Renal pelvis (tissue), 4 donors: ENCODE measurements around the gene MUC16. TPM values are rescaled to one million over a fixed set of nuclear protein-coding genes. Genes with fewer than 3 reads are reported as not detected.

Experiments used
- DNase-seq: peaks from one replicate; pipeline ENCODE4 v3.0.0-alpha.2; 2013
- polyA plus RNA-seq, 3 donors: library from polyadenylated mRNA; unstranded; fragments of 120-200 nt; gene quantifications; one replicate each; pipeline ENCODE4 v1.2.1, GENCODE V29; 2013; ENCODE audit not compliant: insufficient read length in 3 of 3

MUC16 gene
- polyA plus RNA-seq, 3 donors, result 0.01 to 0.06 (median 0.04) TPM

GRCh38 chr19:9010693-9011092, 484 bp upstream of the MUC16 start:
- no peak for DNase-seq

- DNase-seq, result no peak
Observed at GRCh38 chr19:9009431-9009830, 778 bp downstream of the MUC16 start.

GRCh38 chr19:9008667-9009066, 1.5 kb downstream of the MUC16 start:
- no peak for DNase-seq

- DNase-seq, result no peak
Observed at GRCh38 chr19:9000933-9001332, 9.3 kb downstream of the MUC16 start.

- no peak for DNase-seq
Observed at GRCh38 chr19:8988204-8988603, 22.0 kb downstream of the MUC16 start.

- DNase-seq, result no peak
Observed at GRCh38 chr19:8986296-8986695, 23.9 kb downstream of the MUC16 start.

GRCh38 chr19:8973501-8974091, 36.6 kb downstream of the MUC16 start:
- peak; percentile 62 for DNase-seq

GRCh38 chr19:8965887-8966286, 44.3 kb downstream of the MUC16 start:
- DNase-seq, result no peak

Other genes with a start within 250 kb of the MUC16 start
- 10 to 100 TPM; 39.4 to 48.3 (median 46.9) TPM for gene ZNF558, start 178.1 kb downstream of the MUC16 start, polyA plus RNA-seq
- not detected for gene MBD3L1, start 178.0 kb downstream of the MUC16 start, polyA plus RNA-seq
- gene OR1M1, start 76.7 kb upstream of the MUC16 start, polyA plus RNA-seq, result under 1 TPM in 1 of 3 donors, not detected in 2; 0.06 TPM
- under 1 TPM; 0.06 to 0.13 (median 0.07) TPM for gene OR7G2, start 97.1 kb upstream of the MUC16 start, polyA plus RNA-seq
- gene OR7G1, start 105.4 kb upstream of the MUC16 start, polyA plus RNA-seq, result not detected
- not detected for gene OR7G3, start 116.5 kb upstream of the MUC16 start, polyA plus RNA-seq
- 10 to 100 TPM; 37.8 to 43.4 (median 38.6) TPM for gene ZNF317, start 130.0 kb upstream of the MUC16 start, polyA plus RNA-seq
- gene OR7D2, start 168.6 kb upstream of the MUC16 start, polyA plus RNA-seq, result 1 to 10 TPM in 1 of 3 donors, under 1 TPM in 2; 0.06 to 2.0 (median 0.09) TPM
- under 1 TPM in 2 of 3 donors, not detected in 1; 0.06 to 0.07 TPM for gene OR7D4, start 209.2 kb upstream of the MUC16 start, polyA plus RNA-seq
- not detected for gene OR7E24, start 240.5 kb upstream of the MUC16 start, polyA plus RNA-seq